ENCODE results near the gene CACNA2D1. TPM values are rescaled to one million over a fixed set of nuclear protein-coding genes. Genes with fewer than 3 reads are reported as not detected.

The CACNA2D1 gene
- total and polyA plus RNA-seq, 9 of the 15 experiments (the other 6 are each of a cell fraction or from before 2014, with no cell fraction given) = 0.49 TPM; not detected in 8

DNA sequence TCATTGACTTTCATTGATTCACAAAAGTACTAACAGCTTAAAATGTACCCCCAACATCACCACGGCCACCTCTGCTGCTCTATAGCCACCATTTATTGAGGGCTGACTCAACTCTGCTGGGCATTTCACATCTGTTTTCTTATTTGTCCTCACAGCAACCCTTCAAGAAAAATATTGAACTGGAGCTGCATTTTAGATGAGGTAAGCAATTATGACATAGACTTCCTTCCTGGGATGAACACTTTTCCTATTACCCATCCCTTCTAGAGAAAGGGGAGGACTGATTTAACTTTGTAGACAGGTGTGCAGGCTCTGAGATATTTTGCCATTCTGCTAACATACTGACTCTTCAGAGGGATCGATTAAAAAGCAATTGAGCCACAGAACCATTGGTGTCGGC is 217.4 kb downstream of the CACNA2D1 start:
- Histone ChIP-seq H3K27me3 (ENCODE audit: control insufficient read depth in 2 of 2, insufficient read depth in 2 of 2, low read length in 2 of 2) (no peaks in the 10 kb centered on the region), H3K27ac (ENCODE audit: extremely low read depth, low read depth, low read length) (no peak overlapping the region), H4K20me1 (replicated peaks; ENCODE audit: control insufficient read depth, insufficient read depth, low read length) (no peaks in the 10 kb centered on the region), H3K36me3 (ENCODE audit: control insufficient read depth, insufficient read depth, low read length) (no peaks in the 10 kb centered on the region), H2AFZ (ENCODE audit: low read depth, low read length) (no peak overlapping the region), H3K4me1 (replicated peaks in 1 of 2; ENCODE audit: control insufficient read depth in 2 of 2, insufficient read depth in 2 of 2, low read length in 2 of 2) (no peaks in the 10 kb centered on the region), H3K9ac (ENCODE audit: insufficient read depth in 1 of 2, low read depth in 2 of 2, low read length in 2 of 2) (no peak overlapping the region), H3K9me1 (ENCODE audit: control insufficient read depth, insufficient read depth, low read length) (no peaks in the 10 kb centered on the region), H3K9me3 (replicated peaks; ENCODE audit: control insufficient read depth, insufficient read depth, low read depth, low read length) (no peaks in the 10 kb centered on the region), H3K4me2 (ENCODE audit: insufficient read depth, low read length) (no peak overlapping the region), H3K4me3 (no peak overlapping the region), H3K79me2 (ENCODE audit: control insufficient read depth, insufficient read depth, low read length) (no peaks in the 10 kb centered on the region)
- BruUV-seq (replicated peaks) = no TSS peak
- intact Hi-C loops (cut with micrococcal nuclease) (no loop called here), in situ Hi-C loops (cut with MboI) (no loop called here)
- ATAC-seq (no peak), DNase-seq (ENCODE audit: extremely low read depth in 1 of 4, low spot score in 3 of 4) (no peak), FAIRE-seq (no peak)
- POLR2A ChIA-PET = no interaction called here
- CTCF ChIA-PET (ENCODE audit: low intra/inter-chr PET ratio) = no interaction called here
- WGBS (ENCODE audit: insufficient coverage, low coverage, missing lambda C conversion rate) = 0% methylated on average over 3 of the region's 3 CpGs
- TF ChIP-seq GABPB2 (CRISPR knock-in tag; conservative IDR thresholded peaks at IDR 0.05) (no peak), KLF13 (tag; IDR thresholded peaks at IDR 0.05; ENCODE audit: borderline replicate concordance, low read depth) (no peak)

DNA sequence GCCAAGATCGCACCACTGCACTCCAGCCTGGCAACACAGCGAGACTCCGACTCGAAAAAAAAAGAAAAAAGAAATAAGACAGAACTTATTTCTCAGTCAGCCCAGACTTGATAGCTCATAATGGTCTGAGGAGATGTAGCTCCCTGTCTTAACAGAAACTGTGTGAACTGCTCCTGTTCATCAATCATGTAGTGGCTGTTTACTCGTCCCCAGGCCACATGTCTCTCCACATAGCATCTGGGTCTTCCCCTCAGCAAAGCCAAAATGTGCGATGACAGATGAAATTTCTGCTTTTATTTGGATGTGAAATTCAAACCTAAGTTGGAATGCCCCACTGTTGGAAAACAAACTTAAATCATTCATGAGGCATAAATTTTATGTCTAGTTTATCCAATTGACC is 219.0 kb downstream of the CACNA2D1 start:
- Histone ChIP-seq H3K4me2 (ENCODE audit: insufficient read depth, low read length) (no peak overlapping the region), H3K36me3 (ENCODE audit: control insufficient read depth, insufficient read depth, low read length) (no peaks in the 10 kb centered on the region), H3K9me3 (replicated peaks; ENCODE audit: control insufficient read depth, insufficient read depth, low read depth, low read length) (no peaks in the 10 kb centered on the region), H2AFZ (ENCODE audit: low read depth, low read length) (no peak overlapping the region), H3K79me2 (ENCODE audit: control insufficient read depth, insufficient read depth, low read length) (no peaks in the 10 kb centered on the region), H3K4me3 (no peak overlapping the region), H3K9me1 (ENCODE audit: control insufficient read depth, insufficient read depth, low read length) (no peaks in the 10 kb centered on the region), H4K20me1 (replicated peaks; ENCODE audit: control insufficient read depth, insufficient read depth, low read length) (no peaks in the 10 kb centered on the region), H3K9ac (ENCODE audit: insufficient read depth in 1 of 2, low read depth in 2 of 2, low read length in 2 of 2) (no peak overlapping the region), H3K27ac (ENCODE audit: extremely low read depth, low read depth, low read length) (no peak overlapping the region), H3K27me3 (ENCODE audit: control insufficient read depth in 2 of 2, insufficient read depth in 2 of 2, low read length in 2 of 2) (no peaks in the 10 kb centered on the region), H3K4me1 (replicated peaks in 1 of 2; ENCODE audit: control insufficient read depth in 2 of 2, insufficient read depth in 2 of 2, low read length in 2 of 2) (no peaks in the 10 kb centered on the region)
- ATAC-seq (no peak), FAIRE-seq (no peak), DNase-seq (ENCODE audit: extremely low read depth in 1 of 4, low spot score in 3 of 4) (no peak)
- BruUV-seq (replicated peaks) = no TSS peak
- in situ Hi-C loops (cut with MboI) = no loop called here
- intact Hi-C loops (cut with micrococcal nuclease) = no loop called here
- ChIA-PET CTCF (ENCODE audit: low intra/inter-chr PET ratio) (no interaction called here), POLR2A (no interaction called here)
- TF ChIP-seq E2F3 (CRISPR knock-in tag; IDR thresholded peaks at IDR 0.05) = no peak
- TF ChIP-seq ZFPM2 (CRISPR knock-in tag; IDR thresholded peaks at IDR 0.05) = no peak
- TF ChIP-seq HDGF (IDR thresholded peaks at IDR 0.05) = no peak
- no peak for TF ChIP-seq MIER1 (IDR thresholded peaks at IDR 0.05; ENCODE audit: low read depth)
- TF ChIP-seq CBX2 (IDR thresholded peaks at IDR 0.05; ENCODE audit: insufficient read depth, low read length, poor library complexity, severe bottlenecking) = no peak
- no peak for TF ChIP-seq WHSC1 (IDR thresholded peaks at IDR 0.05; ENCODE audit: low read length)
- WGBS (ENCODE audit: insufficient coverage, low coverage, missing lambda C conversion rate) = 0% methylated on average over 6 of the region's 6 CpGs

All from K562 (cell line).